HEK293T (cell line): ENCODE data around the gene DENR.

Experiments
- ARNT ChIP-seq: fragments of 450-650 bp; IDR thresholded peaks from 2 replicates; pipeline ENCODE4 v1.6.1; 2017; ENCODE audit warnings: mild to moderate bottlenecking
- FOXA1 ChIP-seq: fragments of 450-650 bp; IDR thresholded peaks from 2 replicates; pipeline ENCODE4 v1.6.1; 2016; ENCODE audit warnings: mild to moderate bottlenecking
- FOXK2 ChIP-seq: fragments of 450-650 bp; IDR thresholded peaks from 2 replicates; pipeline ENCODE4 v1.6.1; 2016; ENCODE audit warnings: mild to moderate bottlenecking
- HDGF ChIP-seq: fragments of 450-650 bp; IDR thresholded peaks from 2 replicates; pipeline ENCODE4 v1.6.1; 2017; ENCODE audit warnings: antibody characterized with exemption, borderline replicate concordance
- LEF1 ChIP-seq: fragments of 450-650 bp; IDR thresholded peaks from 2 replicates; pipeline ENCODE4 v1.6.1; 2017; ENCODE audit warnings: mild to moderate bottlenecking, borderline replicate concordance
- SUZ12 ChIP-seq: fragments of 450-650 bp; IDR thresholded peaks from 2 replicates; pipeline ENCODE4 v1.6.1; 2016; ENCODE audit warnings: mild to moderate bottlenecking
- TARDBP ChIP-seq: fragments of 450-650 bp; IDR thresholded peaks from 2 replicates; pipeline ENCODE4 v1.6.1; 2016
- TF ChIP-seq, protein P1 (sequence below): fragments of 450-650 bp; IDR thresholded peaks from 2 replicates; pipeline ENCODE4 v1.6.1; 2016

DNA sequence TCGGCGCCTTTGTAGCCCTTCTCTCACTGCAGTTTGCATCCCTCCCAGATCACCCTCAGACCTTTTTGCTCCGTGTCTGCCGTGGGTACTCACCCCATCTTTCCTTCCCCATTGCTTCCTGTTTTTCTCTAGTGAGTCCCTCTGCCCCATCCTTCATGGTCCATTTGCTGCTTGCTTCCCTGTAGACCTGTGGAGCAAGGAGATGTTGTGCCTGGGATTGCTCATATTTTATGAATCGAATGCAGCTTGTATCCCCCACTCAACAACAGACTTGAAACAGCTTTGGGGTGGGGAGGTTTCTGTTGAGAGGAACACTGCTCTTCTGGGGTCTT lies 661 bp downstream of the DENR start:
- TF ChIP-seq LEF1 (no peak), TARDBP (no peak), FOXA1 (no peak), ARNT (no peak), SUZ12 (no peak), HDGF (no peak), FOXK2 (no peak)
- TF ChIP-seq, protein P1, sequence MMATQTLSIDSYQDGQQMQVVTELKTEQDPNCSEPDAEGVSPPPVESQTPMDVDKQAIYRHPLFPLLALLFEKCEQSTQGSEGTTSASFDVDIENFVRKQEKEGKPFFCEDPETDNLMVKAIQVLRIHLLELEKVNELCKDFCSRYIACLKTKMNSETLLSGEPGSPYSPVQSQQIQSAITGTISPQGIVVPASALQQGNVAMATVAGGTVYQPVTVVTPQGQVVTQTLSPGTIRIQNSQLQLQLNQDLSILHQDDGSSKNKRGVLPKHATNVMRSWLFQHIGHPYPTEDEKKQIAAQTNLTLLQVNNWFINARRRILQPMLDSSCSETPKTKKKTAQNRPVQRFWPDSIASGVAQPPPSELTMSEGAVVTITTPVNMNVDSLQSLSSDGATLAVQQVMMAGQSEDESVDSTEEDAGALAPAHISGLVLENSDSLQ: no peak
